ENCODE measurements around the gene SPAG16.

Gene SPAG16

DNA sequence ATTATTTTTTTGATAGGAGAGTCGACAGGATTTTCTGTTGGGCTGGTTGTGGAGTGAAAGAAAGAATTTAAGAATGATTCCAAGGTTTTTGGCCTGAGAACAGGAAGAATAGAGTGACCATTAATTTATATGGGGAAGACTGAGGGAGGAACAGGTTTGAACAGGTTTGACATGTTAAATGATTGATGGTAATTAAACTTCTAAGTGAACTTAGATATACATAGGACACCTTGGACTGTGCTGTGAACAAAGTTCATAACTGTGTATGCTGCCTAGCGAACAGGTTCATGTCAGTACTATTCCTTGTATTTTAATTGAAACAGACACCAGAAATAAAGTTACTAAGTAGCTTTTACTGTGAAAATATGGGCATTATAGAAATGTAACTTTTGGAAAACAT lies 212.0 kb downstream of the SPAG16 start:
- TF ChIP-seq, protein P1, sequence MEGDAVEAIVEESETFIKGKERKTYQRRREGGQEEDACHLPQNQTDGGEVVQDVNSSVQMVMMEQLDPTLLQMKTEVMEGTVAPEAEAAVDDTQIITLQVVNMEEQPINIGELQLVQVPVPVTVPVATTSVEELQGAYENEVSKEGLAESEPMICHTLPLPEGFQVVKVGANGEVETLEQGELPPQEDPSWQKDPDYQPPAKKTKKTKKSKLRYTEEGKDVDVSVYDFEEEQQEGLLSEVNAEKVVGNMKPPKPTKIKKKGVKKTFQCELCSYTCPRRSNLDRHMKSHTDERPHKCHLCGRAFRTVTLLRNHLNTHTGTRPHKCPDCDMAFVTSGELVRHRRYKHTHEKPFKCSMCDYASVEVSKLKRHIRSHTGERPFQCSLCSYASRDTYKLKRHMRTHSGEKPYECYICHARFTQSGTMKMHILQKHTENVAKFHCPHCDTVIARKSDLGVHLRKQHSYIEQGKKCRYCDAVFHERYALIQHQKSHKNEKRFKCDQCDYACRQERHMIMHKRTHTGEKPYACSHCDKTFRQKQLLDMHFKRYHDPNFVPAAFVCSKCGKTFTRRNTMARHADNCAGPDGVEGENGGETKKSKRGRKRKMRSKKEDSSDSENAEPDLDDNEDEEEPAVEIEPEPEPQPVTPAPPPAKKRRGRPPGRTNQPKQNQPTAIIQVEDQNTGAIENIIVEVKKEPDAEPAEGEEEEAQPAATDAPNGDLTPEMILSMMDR (IDR thresholded peaks at IDR 0.05; ENCODE audit: control insufficient read depth, extremely low read depth, insufficient read depth), result no peak

DNA sequence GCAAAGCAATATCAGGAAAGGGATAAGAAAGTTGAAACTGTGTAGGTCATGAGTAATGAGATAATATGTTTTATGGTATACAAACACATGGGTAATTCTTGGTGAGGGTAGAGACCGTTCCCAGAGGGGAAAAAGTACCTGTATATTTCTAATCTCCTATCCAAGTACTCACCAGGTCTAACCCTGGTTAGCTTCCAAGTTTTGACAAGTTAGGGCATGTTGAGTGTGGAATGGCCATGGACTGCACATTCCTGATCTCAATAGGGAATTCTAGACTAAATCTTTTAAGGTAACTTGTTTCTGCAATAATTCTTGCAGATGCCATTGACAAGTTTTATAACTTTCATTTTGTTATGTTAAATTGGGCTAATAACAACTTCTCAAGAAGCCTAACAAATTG lies 216.6 kb downstream of the SPAG16 start:
- no peak for DNase-seq (ENCODE audit: low read depth)
- TF ChIP-seq, protein P1 (IDR thresholded peaks at IDR 0.05; ENCODE audit: control insufficient read depth, extremely low read depth, insufficient read depth), result no peak
- H3K4me3 ChIP-seq (ENCODE audit: low read depth, low read length), result no peak overlapping the region

More for the DNA sequence above, 212.0 kb downstream of the SPAG16 start:
- H3K4me3 ChIP-seq (ENCODE audit: low read depth, low read length), result no peak overlapping the region
- peak; percentile 41 for DNase-seq (ENCODE audit: low read depth)

DNA sequence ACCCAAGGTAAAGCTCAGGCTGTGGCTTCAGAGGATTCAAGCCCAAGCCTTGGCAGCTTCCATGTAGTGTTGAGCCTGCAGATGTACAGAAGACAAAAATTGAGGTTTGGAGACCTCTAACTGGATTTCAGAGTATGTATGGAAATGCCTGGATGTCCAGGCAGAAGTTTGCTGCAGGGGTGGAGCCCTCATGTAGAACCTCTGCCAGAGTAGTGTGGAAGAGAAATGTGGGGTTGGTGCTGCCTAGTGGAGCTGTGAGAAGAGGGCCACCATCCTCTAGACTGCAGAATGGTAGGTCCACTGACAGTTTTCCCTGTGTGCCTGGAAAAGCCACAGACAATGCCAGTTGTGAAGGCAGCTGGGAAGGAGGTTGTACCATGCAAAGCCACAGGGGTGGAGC lies 239.9 kb downstream of the SPAG16 start:
- no peak for DNase-seq (ENCODE audit: low read depth)
- TF ChIP-seq, protein P1 (IDR thresholded peaks at IDR 0.05; ENCODE audit: control insufficient read depth, extremely low read depth, insufficient read depth), result no peak
- no peak overlapping the region for H3K4me3 ChIP-seq (ENCODE audit: low read depth, low read length)

DNA sequence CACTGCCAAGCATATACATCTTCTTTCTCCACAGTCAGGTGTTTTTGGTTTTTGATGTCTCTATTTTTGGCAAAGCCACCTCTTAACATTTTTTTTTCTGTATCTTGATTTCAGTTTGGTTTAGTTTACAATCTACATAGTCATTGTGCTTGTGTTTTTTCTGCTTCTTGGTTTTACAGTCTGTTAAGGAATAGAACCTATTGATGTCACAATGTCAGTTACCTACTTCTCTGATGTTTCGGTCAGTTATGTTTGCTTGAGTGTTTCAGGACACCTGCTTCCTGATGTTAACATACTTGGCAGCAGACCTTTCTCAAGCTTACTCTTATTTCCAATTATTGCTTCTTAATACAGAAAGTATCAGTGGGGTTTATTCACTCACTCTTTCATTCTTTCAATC lies 253.3 kb downstream of the SPAG16 start:
- TF ChIP-seq, protein P1 (IDR thresholded peaks at IDR 0.05; ENCODE audit: control insufficient read depth, extremely low read depth, insufficient read depth), result no peak
- H3K4me3 ChIP-seq (ENCODE audit: low read depth, low read length), result no peak overlapping the region
- no peak for DNase-seq (ENCODE audit: low read depth)

DNA sequence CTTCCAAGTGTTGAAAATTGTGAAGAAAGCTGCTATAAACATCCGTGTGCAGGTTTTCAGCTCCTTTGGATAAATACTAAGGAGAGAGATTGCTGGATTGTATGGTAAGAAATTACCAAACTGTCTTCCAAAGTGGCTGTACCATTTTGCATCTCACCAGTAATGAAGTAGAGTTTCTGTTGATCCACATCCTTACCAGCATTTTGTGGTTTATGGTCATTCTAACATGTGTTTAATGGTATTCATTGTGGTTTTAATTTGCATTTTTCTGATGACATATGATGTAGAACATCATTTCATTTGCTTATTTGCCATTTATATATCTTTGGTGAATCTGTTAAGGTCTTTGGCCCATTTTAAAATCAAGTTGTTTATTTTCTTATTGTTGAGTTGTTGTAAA lies 260.7 kb downstream of the SPAG16 start:
- DNase-seq (ENCODE audit: low read depth), result no peak
- no peak overlapping the region for H3K4me3 ChIP-seq (ENCODE audit: low read depth, low read length)
- TF ChIP-seq, protein P1 (IDR thresholded peaks at IDR 0.05; ENCODE audit: control insufficient read depth, extremely low read depth, insufficient read depth), result no peak

DNA sequence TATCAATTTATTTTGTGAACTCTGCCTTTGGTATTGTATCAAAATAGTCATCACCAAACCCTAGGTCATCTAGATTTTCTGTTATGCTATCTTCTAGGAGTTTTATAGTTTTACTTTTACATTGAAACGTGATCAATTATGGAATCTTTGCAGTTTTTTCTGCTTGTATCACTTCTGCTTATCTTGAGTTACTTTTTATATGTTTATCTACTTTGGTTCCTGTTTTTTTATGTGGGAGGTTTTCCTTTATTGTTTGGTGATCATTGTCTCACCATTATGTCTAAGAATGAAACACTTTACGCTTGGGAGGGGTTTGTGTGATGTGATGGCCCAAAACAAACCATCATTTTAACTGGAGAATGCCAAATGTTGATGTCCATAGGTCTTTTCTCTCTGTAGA lies 261.2 kb downstream of the SPAG16 start:
- TF ChIP-seq, protein P1 (IDR thresholded peaks at IDR 0.05; ENCODE audit: control insufficient read depth, extremely low read depth, insufficient read depth), result no peak
- no peak for DNase-seq (ENCODE audit: low read depth)
- no peak overlapping the region for H3K4me3 ChIP-seq (ENCODE audit: low read depth, low read length)

DNA sequence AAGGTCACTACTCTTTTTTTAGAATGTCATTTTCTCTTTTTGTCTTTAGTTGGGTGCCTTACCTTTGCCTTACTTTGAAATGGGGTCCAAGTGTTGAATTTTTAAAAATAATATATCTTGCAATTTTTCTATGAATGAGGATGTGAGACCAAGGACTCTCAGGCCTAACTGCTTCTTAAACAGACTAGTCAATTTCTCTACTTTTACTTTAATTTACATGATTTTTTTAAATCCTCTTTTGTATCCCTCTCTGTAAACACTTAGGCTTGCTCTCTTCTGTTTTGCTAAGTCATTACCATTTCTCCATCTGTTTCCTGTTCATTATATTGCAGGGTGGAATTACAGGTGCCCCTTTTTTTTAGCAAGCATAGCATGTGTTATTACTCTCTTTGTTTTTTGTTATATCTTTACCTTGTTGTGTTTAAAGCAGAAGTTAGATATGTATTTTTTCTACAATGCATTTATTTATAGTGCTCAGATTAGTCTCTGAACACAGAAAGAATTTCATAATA lies 261.8 kb downstream of the SPAG16 start:
- H3K4me3 ChIP-seq (ENCODE audit: low read depth, low read length), result no peak overlapping the region

More for the DNA sequence above, 261.8 kb downstream of the SPAG16 start:
- TF ChIP-seq, protein P1 (IDR thresholded peaks at IDR 0.05; ENCODE audit: control insufficient read depth, extremely low read depth, insufficient read depth), result no peak
- DNase-seq (ENCODE audit: low read depth), result no peak

Measured in LNCaP clone FGC (cell line).